ENCODE data around the gene NR5A2.

The NR5A2 gene

GRCh38 chr1:200191993-200192392 lies 164.5 kb downstream of the NR5A2 start:
- DNase-seq (ENCODE audit: extremely low read depth, low read depth): no peak
- TF ChIP-seq CTCF (IDR thresholded peaks at IDR 0.05; ENCODE audit: low read depth, low read length, missing control alignments): no peak

GRCh38 chr1:200194477-200194876 lies 167.0 kb downstream of the NR5A2 start:
- H3K4me3 ChIP-seq (replicated peaks; ENCODE audit: low read depth, low read length): no peak overlapping the region
- DNase-seq (ENCODE audit: extremely low read depth, low read depth): no peak
- no peak for TF ChIP-seq CTCF (IDR thresholded peaks at IDR 0.05; ENCODE audit: low read depth, low read length, missing control alignments)

More at GRCh38 chr1:200191993-200192392, 164.5 kb downstream of the NR5A2 start:
- H3K4me3 ChIP-seq (replicated peaks; ENCODE audit: low read depth, low read length): no peak overlapping the region

- no peak for DNase-seq (ENCODE audit: extremely low read depth, low read depth)
- TF ChIP-seq CTCF (IDR thresholded peaks at IDR 0.05; ENCODE audit: low read depth, low read length, missing control alignments): no peak
- no peak overlapping the region for H3K4me3 ChIP-seq (replicated peaks; ENCODE audit: low read depth, low read length)
Measured at GRCh38 chr1:200198236-200198635, 170.7 kb downstream of the NR5A2 start.

- no peak for DNase-seq (ENCODE audit: extremely low read depth, low read depth)
- H3K4me3 ChIP-seq (replicated peaks; ENCODE audit: low read depth, low read length): no peak overlapping the region
- TF ChIP-seq CTCF (IDR thresholded peaks at IDR 0.05; ENCODE audit: low read depth, low read length, missing control alignments): no peak
Measured at GRCh38 chr1:200205216-200205995, 177.9 kb downstream of the NR5A2 start.

GRCh38 chr1:200206340-200206739 lies 178.8 kb downstream of the NR5A2 start:
- no peak for DNase-seq (ENCODE audit: extremely low read depth, low read depth)
- TF ChIP-seq CTCF (IDR thresholded peaks at IDR 0.05; ENCODE audit: low read depth, low read length, missing control alignments): no peak
- H3K4me3 ChIP-seq (replicated peaks; ENCODE audit: low read depth, low read length): no peak overlapping the region

- no peak for DNase-seq (ENCODE audit: extremely low read depth, low read depth)
- no peak overlapping the region for H3K4me3 ChIP-seq (replicated peaks; ENCODE audit: low read depth, low read length)
- TF ChIP-seq CTCF (IDR thresholded peaks at IDR 0.05; ENCODE audit: low read depth, low read length, missing control alignments): no peak
Measured at GRCh38 chr1:200206761-200207160, 179.3 kb downstream of the NR5A2 start.

Data from HFF-Myc (cell line).